Measurements from ENCODE around the gene MAMDC2. TPM values are rescaled to one million over a fixed set of nuclear protein-coding genes. Genes with fewer than 3 reads are reported as not detected.

The MAMDC2 gene
- total and polyA plus RNA-seq, 2 of the 4 experiments (the other 2 are of a cell fraction), result 5.0 to 5.2 TPM

GRCh38 chr9:70093944-70094343 is 50.3 kb downstream of the MAMDC2 start:
- H3K9me3 ChIP-seq (ENCODE audit: control insufficient read depth, insufficient read depth, low read length), result no peaks in the 10 kb centered on the region
- intact Hi-C loops (cut with micrococcal nuclease), result no loop called here
- H3K14ac ChIP-seq (replicated peaks; ENCODE audit: low read depth, low read length), result no peak overlapping the region
- ChIA-PET POLR2A (ENCODE audit: unreplicated experiment) (no interaction called here), CTCF (no interaction called here)
- no peak overlapping the region for H2AK9ac ChIP-seq (replicated peaks; ENCODE audit: low read depth, low read length, poor library complexity)
- H4K20me1 ChIP-seq (ENCODE audit: insufficient read depth, low read length), result no peaks in the 10 kb centered on the region
- no peaks in the 10 kb centered on the region for H3K27me3 ChIP-seq (ENCODE audit: control insufficient read depth, insufficient read depth, low read length)
- no peak overlapping the region for H3K56ac ChIP-seq (ENCODE audit: extremely low read depth, insufficient read depth, low read length)
- no peak overlapping the region for H3K9ac ChIP-seq (ENCODE audit: low read depth, low read length)
- TF ChIP-seq MAZ (IDR thresholded peaks at IDR 0.05; ENCODE audit: borderline replicate concordance, low read depth, low read length) (no peak), FOS (IDR thresholded peaks at IDR 0.05; ENCODE audit: low read depth, low read length) (no peak), USF2 (IDR thresholded peaks at IDR 0.05; ENCODE audit: low read depth, low read length) (no peak), CEBPB (IDR thresholded peaks at IDR 0.05; ENCODE audit: low read depth, low read length) (no peak), POLR2A (IDR thresholded peaks at IDR 0.05; ENCODE audit: low read depth, low read length) (no peak), RFX5 (IDR thresholded peaks at IDR 0.05; ENCODE audit: low read depth, low read length) (no peak), BHLHE40 (IDR thresholded peaks at IDR 0.05; ENCODE audit: low read depth, low read length) (no peak), MAFK (IDR thresholded peaks at IDR 0.05; ENCODE audit: low read depth, low read length) (peak; percentile 74), ELK1 (IDR thresholded peaks at IDR 0.05; ENCODE audit: borderline replicate concordance, low read depth, low read length) (no peak)
- no peak overlapping the region for H4K5ac ChIP-seq (ENCODE audit: low read depth, low read length)
- no peak overlapping the region for H4K8ac ChIP-seq (ENCODE audit: low read depth in 2 of 2, low read length in 2 of 2)
- H3K4me2 ChIP-seq (ENCODE audit: low read depth, low read length), result no peak overlapping the region
- no peak overlapping the region for H2AK5ac ChIP-seq (ENCODE audit: low read depth, low read length)
- DNase-seq (no peak), ATAC-seq (ENCODE audit: low read depth) (peak; percentile 48; the same call in 1 of the 2 replicates)
- no peak overlapping the region for H3K4ac ChIP-seq (ENCODE audit: low read depth, low read length)
- no peak overlapping the region for H2BK5ac ChIP-seq (ENCODE audit: low read depth, low read length, poor library complexity, severe bottlenecking)
- no peak overlapping the region for H3K23ac ChIP-seq (ENCODE audit: low read depth, low read length)
- dilution Hi-C loops (cut with HindIII; ENCODE audit: low sequenced_read_pairs, unreplicated experiment), result no loop called here
- no peaks in the 10 kb centered on the region for H3K9me1 ChIP-seq (ENCODE audit: insufficient read depth, low read length)
- H3K4me3 ChIP-seq (ENCODE audit: insufficient read depth, low read depth, low read length), result no peak overlapping the region
- in situ Hi-C loops (cut with MboI; ENCODE audit: low sequenced_read_pairs), result no loop called here
- no CpG with 5 or more reads among the region's 1 CpG for WGBS, 2 experiments (ENCODE audit: extremely low coverage in 2 of 2, insufficient read length in 1 of 2)
- no peak overlapping the region for H4K91ac ChIP-seq (ENCODE audit: insufficient read depth, low read depth, low read length)
- peaks cover 3% of the 10 kb centered on the region; the same call in 1 of the 2 replicates for H3K4me1 ChIP-seq (ENCODE audit: control insufficient read depth, insufficient read depth, low read length)
- no peak overlapping the region for H3K27ac ChIP-seq (ENCODE audit: insufficient read depth, low read length)
- no peaks in the 10 kb centered on the region for H3K36me3 ChIP-seq (ENCODE audit: control insufficient read depth, insufficient read depth, low read length)
- H2BK20ac ChIP-seq (ENCODE audit: low read depth, low read length), result no peak overlapping the region
- no peaks in the 10 kb centered on the region for H3K79me1 ChIP-seq (ENCODE audit: low read depth in 1 of 2, low read length in 2 of 2)
- no peak overlapping the region for H3K18ac ChIP-seq (ENCODE audit: low read depth, low read length)
- no peak overlapping the region for H2BK120ac ChIP-seq (ENCODE audit: low read depth, low read length)
- H2AFZ ChIP-seq (replicated peaks; ENCODE audit: low read length, poor library complexity), result no peak overlapping the region
- no TSS peak for BruUV-seq (replicated peaks)
- H2BK15ac ChIP-seq (ENCODE audit: low read depth, low read length), result no peak overlapping the region

All from IMR-90 (cell line).